Measurements from ENCODE around the gene CEP68.

- TF ChIP-seq, protein P1, sequence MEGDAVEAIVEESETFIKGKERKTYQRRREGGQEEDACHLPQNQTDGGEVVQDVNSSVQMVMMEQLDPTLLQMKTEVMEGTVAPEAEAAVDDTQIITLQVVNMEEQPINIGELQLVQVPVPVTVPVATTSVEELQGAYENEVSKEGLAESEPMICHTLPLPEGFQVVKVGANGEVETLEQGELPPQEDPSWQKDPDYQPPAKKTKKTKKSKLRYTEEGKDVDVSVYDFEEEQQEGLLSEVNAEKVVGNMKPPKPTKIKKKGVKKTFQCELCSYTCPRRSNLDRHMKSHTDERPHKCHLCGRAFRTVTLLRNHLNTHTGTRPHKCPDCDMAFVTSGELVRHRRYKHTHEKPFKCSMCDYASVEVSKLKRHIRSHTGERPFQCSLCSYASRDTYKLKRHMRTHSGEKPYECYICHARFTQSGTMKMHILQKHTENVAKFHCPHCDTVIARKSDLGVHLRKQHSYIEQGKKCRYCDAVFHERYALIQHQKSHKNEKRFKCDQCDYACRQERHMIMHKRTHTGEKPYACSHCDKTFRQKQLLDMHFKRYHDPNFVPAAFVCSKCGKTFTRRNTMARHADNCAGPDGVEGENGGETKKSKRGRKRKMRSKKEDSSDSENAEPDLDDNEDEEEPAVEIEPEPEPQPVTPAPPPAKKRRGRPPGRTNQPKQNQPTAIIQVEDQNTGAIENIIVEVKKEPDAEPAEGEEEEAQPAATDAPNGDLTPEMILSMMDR (IDR thresholded peaks at IDR 0.05) = no peak
- TF ChIP-seq POLR2A (IDR thresholded peaks at IDR 0.05) = no peak
Observed at GRCh38 chr2:65113816-65114215, 57.6 kb downstream of the CEP68 start.

Data from heart left ventricle (tissue), 13 donors.